GM19395 (cell line): ENCODE results near the gene ECPAS.
A peak's percentile ranks its signal among the peaks of the same experiment; 100 is the strongest.
"Not testable (repeated sequence)": the region's sequence is repeated elsewhere in the genome, so short reads cannot be mapped to it uniquely, and the experiment has no call there.

ENCODE experiments used
- ATAC-seq: cut with Tn5 transposase; IDR thresholded peaks from one replicate; pipeline ENCODE4 v1.9.1; 2021; ENCODE audit warnings: mild to moderate bottlenecking, moderate library complexity; ENCODE audit not compliant: unreplicated experiment

Gene ECPAS, protein sequence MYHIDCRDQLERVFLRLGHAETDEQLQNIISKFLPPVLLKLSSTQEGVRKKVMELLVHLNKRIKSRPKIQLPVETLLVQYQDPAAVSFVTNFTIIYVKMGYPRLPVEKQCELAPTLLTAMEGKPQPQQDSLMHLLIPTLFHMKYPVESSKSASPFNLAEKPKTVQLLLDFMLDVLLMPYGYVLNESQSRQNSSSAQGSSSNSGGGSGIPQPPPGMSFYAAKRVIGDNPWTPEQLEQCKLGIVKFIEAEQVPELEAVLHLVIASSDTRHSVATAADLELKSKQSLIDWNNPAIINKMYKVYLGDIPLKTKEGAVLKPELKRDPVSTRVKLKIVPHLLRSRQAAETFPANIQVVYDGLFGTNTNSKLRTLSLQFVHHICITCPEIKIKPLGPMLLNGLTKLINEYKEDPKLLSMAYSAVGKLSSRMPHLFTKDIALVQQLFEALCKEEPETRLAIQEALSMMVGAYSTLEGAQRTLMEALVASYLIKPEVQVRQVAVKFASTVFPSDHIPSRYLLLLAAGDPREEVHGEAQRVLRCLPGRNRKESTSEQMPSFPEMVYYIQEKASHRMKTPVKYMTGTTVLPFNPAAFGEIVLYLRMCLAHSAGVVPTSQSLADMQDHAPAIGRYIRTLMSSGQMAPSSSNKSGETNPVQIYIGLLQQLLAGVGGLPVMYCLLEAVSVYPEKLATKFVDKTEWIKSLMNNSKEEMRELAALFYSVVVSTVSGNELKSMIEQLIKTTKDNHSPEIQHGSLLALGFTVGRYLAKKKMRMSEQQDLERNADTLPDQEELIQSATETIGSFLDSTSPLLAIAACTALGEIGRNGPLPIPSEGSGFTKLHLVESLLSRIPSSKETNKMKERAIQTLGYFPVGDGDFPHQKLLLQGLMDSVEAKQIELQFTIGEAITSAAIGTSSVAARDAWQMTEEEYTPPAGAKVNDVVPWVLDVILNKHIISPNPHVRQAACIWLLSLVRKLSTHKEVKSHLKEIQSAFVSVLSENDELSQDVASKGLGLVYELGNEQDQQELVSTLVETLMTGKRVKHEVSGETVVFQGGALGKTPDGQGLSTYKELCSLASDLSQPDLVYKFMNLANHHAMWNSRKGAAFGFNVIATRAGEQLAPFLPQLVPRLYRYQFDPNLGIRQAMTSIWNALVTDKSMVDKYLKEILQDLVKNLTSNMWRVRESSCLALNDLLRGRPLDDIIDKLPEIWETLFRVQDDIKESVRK (N-terminal part only)

DNA sequence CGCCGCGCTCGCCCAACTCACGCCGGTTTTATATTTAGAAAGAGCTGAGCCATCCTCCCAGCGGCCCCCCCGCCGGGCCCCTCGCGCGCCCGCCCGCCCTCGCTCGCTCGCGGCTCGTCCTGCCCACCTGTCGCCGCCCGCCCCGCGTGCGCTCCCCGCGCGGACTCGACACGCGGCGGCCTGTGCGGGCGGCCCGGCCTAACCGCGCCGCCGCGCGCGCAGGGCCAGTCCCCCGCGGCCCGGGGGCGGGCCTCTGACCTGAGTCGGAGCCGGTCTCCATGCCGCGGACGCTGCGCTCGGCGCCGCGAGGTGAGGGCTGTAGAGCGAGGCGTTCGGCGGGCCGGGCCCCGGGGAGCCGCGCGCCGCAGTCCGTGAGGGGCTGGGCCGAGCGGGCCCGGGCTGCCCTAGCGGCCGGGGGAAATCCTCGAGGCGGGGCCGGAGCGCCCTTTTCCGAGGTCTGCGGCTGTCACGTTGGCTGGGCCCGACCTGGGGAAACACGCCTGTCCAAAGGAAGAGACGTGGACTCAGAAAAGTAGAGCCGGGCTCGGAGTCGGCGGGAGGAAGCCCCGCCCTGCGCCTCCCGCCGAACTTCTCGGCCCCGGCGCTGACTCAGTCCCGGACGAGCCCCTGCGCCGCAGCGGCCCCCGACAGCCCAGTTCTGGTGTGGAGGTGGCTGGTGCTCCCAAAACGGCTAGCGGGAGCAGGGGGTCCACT lies at the start of gene ECPAS:
TSS of gene ECPAS (minus strand) at position 526 of the 714 bp plus-strand sequence. CDS start 11,465 bp downstream, outside the sequence.
- peak; percentile 62 for ATAC-seq

GRCh38 chr9:111533099-111533790 lies 49.1 kb upstream of the ECPAS start:
- ATAC-seq: no peak

- ATAC-seq: no peak
These were observed 47.5 kb upstream of the ECPAS start for GRCh38 chr9:111531716-111532115.

DNA sequence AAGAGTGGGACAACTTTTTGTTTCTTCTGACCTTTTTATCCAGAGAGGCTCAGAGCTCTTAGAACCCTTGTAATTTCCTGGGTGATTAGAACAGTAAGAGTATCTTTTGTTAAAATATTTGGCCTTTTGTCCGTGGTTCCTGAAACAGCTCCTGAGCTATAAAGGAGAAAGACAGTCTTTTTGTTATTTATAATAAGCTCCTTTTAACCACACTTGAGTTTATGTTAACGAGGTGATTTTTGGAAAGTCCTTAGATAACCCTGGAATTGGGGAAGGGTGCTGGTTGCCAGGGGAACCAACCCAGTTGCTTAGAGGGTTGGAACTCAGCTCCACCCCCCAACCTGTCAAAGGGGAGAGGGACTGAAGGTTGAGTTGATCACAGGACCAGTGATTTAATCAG lies 45.6 kb upstream of the ECPAS start:
- ATAC-seq: no peak

DNA sequence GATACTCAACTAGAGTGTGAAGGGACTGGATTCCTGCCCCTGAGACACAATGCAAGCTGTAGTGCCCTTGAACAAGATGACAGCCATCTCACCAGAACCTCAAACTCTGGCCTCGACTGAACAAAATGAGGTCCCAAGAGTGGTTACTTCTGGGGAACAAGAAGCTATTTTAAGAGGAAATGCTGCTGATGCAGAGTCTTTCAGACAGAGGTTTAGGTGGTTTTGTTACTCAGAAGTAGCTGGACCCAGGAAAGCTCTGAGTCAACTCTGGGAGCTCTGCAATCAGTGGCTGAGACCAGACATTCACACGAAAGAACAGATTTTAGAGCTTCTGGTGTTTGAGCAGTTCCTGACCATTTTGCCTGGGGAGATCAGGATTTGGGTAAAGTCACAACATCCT lies 43.2 kb upstream of the ECPAS start:
- ATAC-seq: no peak

DNA sequence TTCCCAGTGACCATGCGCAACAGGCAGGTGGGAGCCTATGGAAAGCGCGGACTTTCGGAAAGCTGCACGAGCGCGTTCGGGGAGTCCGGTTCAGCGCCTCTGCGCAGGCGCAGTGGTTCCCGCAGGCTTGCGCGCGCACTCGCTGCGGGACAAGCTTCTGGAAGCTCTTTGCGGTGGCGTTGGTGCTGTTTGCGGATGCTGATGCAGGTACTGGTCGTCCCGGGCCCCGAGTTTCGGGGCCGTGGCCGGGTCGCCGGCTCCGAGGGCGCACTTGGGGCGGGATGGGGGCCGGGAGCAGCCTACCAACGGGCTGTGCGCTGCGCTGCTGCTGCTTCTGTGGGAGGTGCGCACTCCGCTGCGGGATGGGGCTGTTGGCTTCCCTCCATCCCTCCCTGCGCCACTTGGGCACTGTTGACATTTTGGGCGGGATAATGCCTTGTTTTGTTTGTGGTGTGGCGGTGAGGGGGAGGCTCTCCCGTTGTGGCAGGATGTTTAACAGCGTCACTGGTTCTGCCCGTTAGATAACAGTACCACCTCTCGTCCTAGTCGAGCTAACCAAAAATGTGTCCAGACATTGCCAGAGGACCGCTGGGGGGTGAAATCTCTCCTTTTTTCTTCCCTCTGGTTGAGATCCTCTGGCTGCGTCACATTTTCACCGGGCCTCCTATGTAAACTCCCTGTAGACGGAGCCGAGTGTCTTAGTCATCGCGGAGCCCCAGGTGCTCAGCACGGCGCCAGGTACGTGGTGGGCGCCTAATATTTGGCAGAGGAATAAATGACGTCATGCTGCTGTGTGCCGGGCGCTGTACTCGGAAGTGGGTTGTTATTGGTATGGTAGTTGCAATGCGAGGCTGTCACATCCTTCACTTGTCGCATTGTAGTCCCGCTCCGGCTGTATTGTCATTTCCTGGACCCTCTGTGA lies 41.1 kb upstream of the ECPAS start, which contains the start of gene ZNF483:
TSS of gene ZNF483 (plus strand) at position 124 of the 922 bp plus-strand sequence. CDS start 2,217 bp downstream, outside the sequence.
- ATAC-seq: peak; percentile 63

DNA sequence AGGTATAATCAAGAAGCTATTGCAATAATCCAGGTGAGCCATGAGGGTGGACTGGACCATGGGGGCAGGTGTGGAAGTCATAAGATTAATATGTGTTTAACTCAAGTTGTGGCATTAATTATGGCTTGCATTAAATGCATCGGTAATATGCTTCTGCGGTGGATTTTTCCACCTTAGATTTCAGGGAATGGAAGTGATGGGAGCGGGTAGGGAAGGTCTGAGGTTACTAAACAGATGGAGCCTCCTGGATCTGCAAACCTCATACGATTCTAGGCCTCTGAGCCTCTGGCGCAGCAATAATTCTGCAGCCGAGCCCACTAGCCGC lies 40.5 kb upstream of the ECPAS start:
- ATAC-seq: no peak

GRCh38 chr9:111516061-111516465 lies 31.9 kb upstream of the ECPAS start:
- no peak for ATAC-seq

DNA sequence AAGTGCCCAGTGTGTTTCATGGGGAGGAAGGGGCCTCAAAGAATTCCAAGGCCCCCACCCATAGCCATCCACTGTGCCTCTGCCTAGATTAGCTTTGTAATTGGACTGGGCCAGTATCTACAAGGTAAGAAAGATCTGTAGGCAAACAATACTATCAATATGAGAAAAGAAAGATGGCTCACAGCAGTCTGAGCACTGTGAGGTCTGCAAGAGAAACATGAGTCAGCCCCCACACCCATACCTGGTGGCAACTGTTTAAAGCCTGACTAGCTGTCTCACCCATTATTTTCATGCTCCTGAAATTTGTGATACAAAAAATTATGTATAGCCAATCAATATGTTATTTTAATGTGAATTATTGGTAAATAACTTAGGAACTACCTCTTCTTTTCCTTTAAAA lies 30.8 kb upstream of the ECPAS start:
- ATAC-seq: no peak

- not testable (repeated sequence) for ATAC-seq
These were observed 27.4 kb upstream of the ECPAS start for GRCh38 chr9:111511581-111511980.

GRCh38 chr9:111502506-111502905 lies 18.3 kb upstream of the ECPAS start:
- ATAC-seq: no peak

DNA sequence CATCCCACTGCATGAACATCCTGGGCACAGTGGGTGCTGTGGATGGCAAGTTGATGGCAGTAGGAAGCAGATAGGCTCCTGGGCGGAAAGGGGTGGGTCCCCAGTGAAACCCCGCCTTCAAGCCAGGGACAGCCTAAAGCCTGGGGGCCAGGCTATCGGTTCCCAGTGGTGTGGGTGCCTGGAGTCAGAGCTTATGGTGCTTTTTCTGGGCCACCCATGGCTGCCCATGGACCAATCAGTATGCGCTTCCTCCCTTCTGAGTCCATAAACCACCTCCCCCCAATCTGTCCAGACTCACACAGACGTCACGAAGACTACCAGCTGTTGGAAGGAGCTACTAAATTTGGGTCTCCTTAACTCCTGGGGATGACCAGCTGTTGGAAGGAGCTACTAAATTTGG lies 17.5 kb upstream of the ECPAS start:
- ATAC-seq: no peak

DNA sequence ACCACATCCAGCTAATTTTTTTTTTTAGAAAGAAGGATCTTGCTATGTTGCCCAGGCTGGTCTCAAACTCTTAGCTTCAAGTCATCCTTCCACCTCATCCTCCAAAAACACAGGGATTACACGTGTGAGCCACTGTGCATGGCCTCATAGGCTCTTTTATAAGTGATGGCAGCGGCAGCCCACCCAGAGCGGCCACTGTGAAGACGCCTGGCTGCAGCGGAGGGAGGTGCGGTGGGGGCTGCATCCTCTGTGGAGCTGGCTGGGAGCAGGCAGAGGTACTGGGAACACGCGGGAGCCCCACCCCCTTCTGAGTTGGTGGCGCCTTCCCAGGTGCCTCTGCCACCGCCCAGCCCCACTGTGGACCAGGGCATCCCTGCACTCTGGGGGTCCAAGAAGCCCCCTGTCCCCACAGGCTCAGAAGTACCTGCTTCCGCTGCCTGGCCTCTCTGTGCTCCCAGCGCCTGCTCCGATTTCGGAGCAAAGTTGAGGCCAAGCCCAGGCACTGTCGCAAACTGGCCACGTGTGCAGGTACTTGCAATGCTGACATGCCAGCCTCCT lies 16.9 kb upstream of the ECPAS start:
- ATAC-seq: no peak

DNA sequence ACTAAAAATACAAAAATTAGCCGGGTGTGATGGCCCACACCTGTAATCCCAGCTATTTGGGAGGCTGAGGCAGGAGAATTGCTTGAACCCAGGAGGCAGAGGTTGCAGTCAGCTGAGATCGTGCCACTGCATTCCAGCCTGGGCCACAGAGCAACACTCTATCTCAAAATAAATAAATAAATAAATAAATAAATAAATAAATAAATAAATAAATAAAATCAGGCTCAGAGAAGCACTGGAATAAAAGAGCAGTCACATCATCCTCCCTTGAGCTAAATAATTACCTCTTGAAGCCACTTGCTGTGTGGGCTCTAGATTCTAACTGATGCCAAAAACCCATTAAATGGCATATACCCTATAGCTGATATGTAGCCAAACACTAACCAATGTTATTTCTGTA lies 13.0 kb upstream of the ECPAS start:
- not testable (repeated sequence) for ATAC-seq

GRCh38 chr9:111484572-111484894 lies 350 bp upstream of the ECPAS start:
- peak; percentile 4 for ATAC-seq

DNA sequence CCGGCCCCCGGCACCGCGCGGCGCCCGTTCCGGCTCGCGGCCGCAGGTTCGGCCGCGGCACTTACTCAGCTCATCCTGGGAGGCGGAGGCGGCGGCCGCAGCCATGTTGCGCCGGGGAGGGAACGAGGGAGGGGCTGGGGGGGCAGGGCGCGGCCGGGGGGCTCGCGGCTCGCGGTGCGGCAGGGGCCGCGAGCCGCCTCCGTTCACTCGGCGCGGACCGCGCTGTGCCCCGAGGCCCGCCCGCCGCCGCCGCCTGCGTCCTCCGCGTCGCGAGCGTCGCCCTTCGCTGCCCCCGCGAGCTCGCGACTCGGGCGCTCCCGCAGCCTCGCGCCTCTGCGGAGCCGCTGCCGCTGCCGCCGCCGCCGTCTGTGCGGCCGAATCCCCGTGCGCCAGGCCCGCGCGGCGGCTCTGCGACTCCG lies 735 bp downstream of the ECPAS start:
- ATAC-seq: peak; percentile 36

GRCh38 chr9:111482694-111483438 lies 1.3 kb downstream of the ECPAS start:
- ATAC-seq: peak; percentile 66
